HG03460 (cell line): ENCODE measurements around the gene MTX1.
"Not testable (repeated sequence)": the region's sequence is repeated elsewhere in the genome, so short reads cannot be mapped to it uniquely, and the experiment has no call there.

Experiments used
- ATAC-seq: cut with Tn5 transposase; IDR thresholded peaks from one replicate; pipeline ENCODE4 v1.9.1; 2021; ENCODE audit not compliant: unreplicated experiment

MTX1 gene

GRCh38 chr1:155232001-155232978 lies 23.8 kb downstream of the MTX1 start:
- not testable (repeated sequence) for ATAC-seq

- not testable (repeated sequence) for ATAC-seq
Measured at GRCh38 chr1:155233502-155233901, 25.0 kb downstream of the MTX1 start.

GRCh38 chr1:155235375-155235774 lies 26.9 kb downstream of the MTX1 start:
- not testable (repeated sequence) for ATAC-seq

- ATAC-seq, result no peak
Measured at GRCh38 chr1:155236451-155236850, 28.0 kb downstream of the MTX1 start.

GRCh38 chr1:155241069-155241679 lies 32.7 kb downstream of the MTX1 start:
- ATAC-seq, result no peak

- no peak for ATAC-seq
Measured at GRCh38 chr1:155241841-155242264, 33.4 kb downstream of the MTX1 start.

- no peak for ATAC-seq
Measured at GRCh38 chr1:155242805-155243358, 34.4 kb downstream of the MTX1 start.

- ATAC-seq, result peak; percentile 89
Measured at GRCh38 chr1:155244368-155245162, 36.1 kb downstream of the MTX1 start.

- peak; percentile 9 for ATAC-seq
Measured at GRCh38 chr1:155245163-155245524, 36.6 kb downstream of the MTX1 start.

- not testable (repeated sequence) for ATAC-seq
Measured at GRCh38 chr1:155246796-155247195, 38.3 kb downstream of the MTX1 start.

GRCh38 chr1:155247667-155248553 lies 39.4 kb downstream of the MTX1 start:
- ATAC-seq, result no peak

- peak; percentile 21 for ATAC-seq
Measured at GRCh38 chr1:155250246-155250632, 41.7 kb downstream of the MTX1 start.

- peak; percentile 77 for ATAC-seq
Measured at GRCh38 chr1:155250633-155251449, 42.3 kb downstream of the MTX1 start.

- ATAC-seq, result no peak
Measured at GRCh38 chr1:155251566-155251965, 43.1 kb downstream of the MTX1 start.

GRCh38 chr1:155253208-155253607 lies 44.7 kb downstream of the MTX1 start:
- ATAC-seq, result no peak

GRCh38 chr1:155253797-155254196 lies 45.3 kb downstream of the MTX1 start:
- no peak for ATAC-seq

GRCh38 chr1:155254228-155254713 lies 45.8 kb downstream of the MTX1 start:
- ATAC-seq, result no peak

- no peak for ATAC-seq
Measured at GRCh38 chr1:155254714-155255242, 46.3 kb downstream of the MTX1 start.
